MCF 10A (cell line): Measurements from ENCODE around the gene SELENOP. TPM values are rescaled to one million over a fixed set of nuclear protein-coding genes. Genes with fewer than 3 reads are reported as not detected.

ENCODE experiments used
- BruUV-seq: library from RNA; stranded (reverse); fragments of 400-500 nt; replicated peaks from 2 replicates; lab custom pipeline; 2021; lab: Mats Ljungman, UMichigan
- CTCF ChIA-PET: fragments of 300-600 bp; sonication (Branson Sonifier 250); formaldehyde crosslinking; extraction: SDS; loops from one replicate; lab custom pipeline; 2021; ENCODE audit warnings: antibody characterized with exemption, inconsistent platforms; lab: Yijun Ruan, JAX
- POLR2A ChIA-PET: fragments of 300-600, 350-650 bp; sonication (Branson Sonifier 250); formaldehyde crosslinking; extraction: SDS; loops from one replicate; lab custom pipeline; 2020; ENCODE audit warnings: antibody characterized with exemption, inconsistent platforms; lab: Yijun Ruan, JAX
- DNase-seq: peaks from one replicate; pipeline ENCODE4 v3.0.0-alpha.2; 2018; ENCODE audit not compliant: unreplicated experiment
- H3K27ac Mint-ChIP-seq: one replicate; pipeline ENCODE4 v1.8.0; 2022; ENCODE audit warnings: mild to moderate bottlenecking, low read depth, mixed read lengths; ENCODE audit not compliant: unreplicated experiment
- H3K27me3 Mint-ChIP-seq: one replicate; pipeline ENCODE4 v1.8.0; 2022; ENCODE audit warnings: mixed read lengths; ENCODE audit not compliant: insufficient read depth, unreplicated experiment
- H3K36me3 Mint-ChIP-seq: one replicate; pipeline ENCODE4 v1.8.0; 2022; ENCODE audit warnings: mild to moderate bottlenecking, moderate library complexity, mixed read lengths; ENCODE audit not compliant: insufficient read depth, unreplicated experiment
- H3K4me1 Mint-ChIP-seq: one replicate; pipeline ENCODE4 v1.8.0; 2022; ENCODE audit warnings: mixed read lengths; ENCODE audit not compliant: insufficient read depth, unreplicated experiment
- H3K4me3 Mint-ChIP-seq: one replicate; pipeline ENCODE4 v1.8.0; 2022; ENCODE audit warnings: mild to moderate bottlenecking, moderate library complexity, mixed read lengths; ENCODE audit not compliant: unreplicated experiment
- H3K9me3 Mint-ChIP-seq: one replicate; pipeline ENCODE4 v1.8.0; 2022; ENCODE audit warnings: mixed read lengths; ENCODE audit not compliant: unreplicated experiment
- CTCF ChIP-seq: fragments of 200-600 bp; IDR thresholded peaks from one replicate; pipeline ENCODE4 v1.8.0; 2022; ENCODE audit warnings: antibody characterized with exemption, mild to moderate bottlenecking; ENCODE audit not compliant: unreplicated experiment
- intact Hi-C: fragments of 100-400 bp; cut with micrococcal nuclease; formaldehyde crosslinking; loops from 2 replicates; pipeline ENCODE4 v1.14.1; 2022
- total RNA-seq: library from RNA; stranded (reverse); gene quantifications from 2 replicates; pipeline ENCODE4 v1.2.3, GENCODE V29; 2022

Gene SELENOP
- total RNA-seq, 1 experiment from 2014 or later: 8.3 TPM

- no peaks in the 10 kb centered on the region for H3K9me3 Mint-ChIP-seq
- intact Hi-C loops: no loop called here
- ChIA-PET CTCF (interaction anchor here (1.2 kb wide), 1 partner anchor 77 kb away, joined by 4 read pairs; no protein-coding TSS in a partner anchor), POLR2A (interaction anchor here (0.7 to 5.5 kb wide), 15 partner anchors 9 to 609 kb away, joined by 3 to 61 read pairs (median 7); no protein-coding TSS in a partner anchor)
- no peak overlapping the region for H3K4me3 Mint-ChIP-seq
- H3K36me3 Mint-ChIP-seq: peaks cover 9% of the 10 kb centered on the region
- peak overlapping the region; percentile 86 for H3K27ac Mint-ChIP-seq
- BruUV-seq: no TSS peak
- TF ChIP-seq CTCF: no peak
- DNase-seq: no peak
- no peaks in the 10 kb centered on the region for H3K27me3 Mint-ChIP-seq
- peaks cover 18% of the 10 kb centered on the region for H3K4me1 Mint-ChIP-seq
These were observed 928 bp upstream of the SELENOP start for GRCh38 chr5:42812620-42813019.

GRCh38 chr5:42810834-42811590, 680 bp downstream of the SELENOP start:
- CTCF ChIA-PET: interaction anchor here (0.8 to 3.5 kb wide), 6 partner anchors 9 to 78 kb away, joined by 3 to 29 read pairs (median 5); no protein-coding TSS in a partner anchor
- Mint-ChIP-seq H3K4me1 (peaks cover 18% of the 10 kb centered on the region), H3K4me3 (peak overlapping the region; percentile 83), H3K36me3 (peaks cover 19% of the 10 kb centered on the region), H3K9me3 (no peaks in the 10 kb centered on the region), H3K27me3 (no peaks in the 10 kb centered on the region), H3K27ac (peak overlapping the region; percentile 86)
- no peak for TF ChIP-seq CTCF
- POLR2A ChIA-PET: interaction anchor here (0.6 to 5.5 kb wide), 36 partner anchors 11 to 907 kb away, joined by 3 to 61 read pairs (median 4); partner anchors contain the start of gene FBXO4
- intact Hi-C loops: no loop called here
- peak; percentile 10 for DNase-seq
- TSS peak; percentile 94 for BruUV-seq

GRCh38 chr5:42808888-42809611, 2.6 kb downstream of the SELENOP start:
- CTCF ChIA-PET: interaction anchor here (0.6 to 3.5 kb wide), 3 partner anchors 80 to 562 kb away, joined by 4 to 29 read pairs (median 5); no protein-coding TSS in a partner anchor
- Mint-ChIP-seq H3K9me3 (no peaks in the 10 kb centered on the region), H3K4me1 (peaks cover 18% of the 10 kb centered on the region), H3K27ac (no peak overlapping the region), H3K27me3 (no peaks in the 10 kb centered on the region), H3K36me3 (peaks cover 33% of the 10 kb centered on the region), H3K4me3 (peak overlapping the region; percentile 65)
- no TSS peak for BruUV-seq
- POLR2A ChIA-PET: interaction anchor here (0.8 to 5.5 kb wide), 5 partner anchors 9 to 78 kb away, joined by 3 to 61 read pairs (median 45); no protein-coding TSS in a partner anchor
- intact Hi-C loops: no loop called here
- TF ChIP-seq CTCF: no peak
- DNase-seq: no peak
